ENCODE data around the gene TICRR.

- TF ChIP-seq RNF2 (IDR thresholded peaks at IDR 0.05; ENCODE audit: borderline replicate concordance, low read depth, low read length, missing control alignments, poor library complexity, severe bottlenecking) (no peak), EGR1 (IDR thresholded peaks at IDR 0.05; ENCODE audit: borderline replicate concordance, low read depth, low read length) (no peak), EZH2 (IDR thresholded peaks at IDR 0.05; ENCODE audit: low read depth, low read length, severe bottlenecking) (no peak), RFX5 (IDR thresholded peaks at IDR 0.05; ENCODE audit: borderline replicate concordance, low read depth, low read length) (no peak)
Measured at GRCh38 chr15:89648106-89649012, 73.1 kb downstream of the TICRR start.
